HG03575 (cell line): ENCODE data around the gene PHLPP1.
"Not testable (repeated sequence)": the region's sequence is repeated elsewhere in the genome, so short reads cannot be mapped to it uniquely, and the experiment has no call there.

ENCODE experiments used
- ATAC-seq: cut with Tn5 transposase; IDR thresholded peaks from one replicate; pipeline ENCODE4 v1.9.1; 2021; ENCODE audit not compliant: unreplicated experiment, insufficient number of reproducible peaks, low FRiP score; ENCODE audit errors: extremely low read depth

The PHLPP1 gene

GRCh38 chr18:62790871-62791772 is 75.8 kb downstream of the PHLPP1 start:
- no peak for ATAC-seq

- no peak for ATAC-seq
Measured at GRCh38 chr18:62792016-62792415, 76.7 kb downstream of the PHLPP1 start.

- ATAC-seq: no peak
Measured at GRCh38 chr18:62795813-62796212, 80.5 kb downstream of the PHLPP1 start.

- no peak for ATAC-seq
Measured at GRCh38 chr18:62796216-62796621, 80.9 kb downstream of the PHLPP1 start.

- no peak for ATAC-seq
Measured at GRCh38 chr18:62797329-62797728, 82.0 kb downstream of the PHLPP1 start.

GRCh38 chr18:62799977-62800376 is 84.6 kb downstream of the PHLPP1 start:
- ATAC-seq: no peak

GRCh38 chr18:62802523-62802922 is 87.2 kb downstream of the PHLPP1 start:
- ATAC-seq: no peak

GRCh38 chr18:62807396-62807795 is 92.1 kb downstream of the PHLPP1 start:
- no peak for ATAC-seq

GRCh38 chr18:62808123-62808522 is 92.8 kb downstream of the PHLPP1 start:
- no peak for ATAC-seq

GRCh38 chr18:62809445-62809844 is 94.1 kb downstream of the PHLPP1 start:
- ATAC-seq: not testable (repeated sequence)

GRCh38 chr18:62809900-62810299 is 94.6 kb downstream of the PHLPP1 start:
- no peak for ATAC-seq

- ATAC-seq: no peak
Measured at GRCh38 chr18:62810682-62811081, 95.3 kb downstream of the PHLPP1 start.

GRCh38 chr18:62811674-62812073 is 96.3 kb downstream of the PHLPP1 start:
- no peak for ATAC-seq

GRCh38 chr18:62812242-62812641 is 96.9 kb downstream of the PHLPP1 start:
- no peak for ATAC-seq

GRCh38 chr18:62812876-62813275 is 97.5 kb downstream of the PHLPP1 start:
- no peak for ATAC-seq

- no peak for ATAC-seq
Measured at GRCh38 chr18:62814132-62814759, 98.9 kb downstream of the PHLPP1 start.

- no peak for ATAC-seq
Measured at GRCh38 chr18:62825382-62825781, 110.0 kb downstream of the PHLPP1 start.

- no peak for ATAC-seq
Measured at GRCh38 chr18:62827397-62827796, 112.1 kb downstream of the PHLPP1 start.

- no peak for ATAC-seq
Measured at GRCh38 chr18:62828091-62828640, 112.8 kb downstream of the PHLPP1 start.

- no peak for ATAC-seq
Measured at GRCh38 chr18:62828852-62829251, 113.5 kb downstream of the PHLPP1 start.
